ENCODE results near the gene URI1. TPM values are rescaled to one million over a fixed set of nuclear protein-coding genes. Genes with fewer than 3 reads are reported as not detected.
"Not testable (repeated sequence)": the region's sequence is repeated elsewhere in the genome, so short reads cannot be mapped to it uniquely, and the experiment has no call there.

Gene URI1
- polyA plus RNA-seq, 1 donor = 62.6 TPM

GRCh38 chr19:29939628-29940027 lies 2.4 kb upstream of the URI1 start:
- no peaks in the 10 kb centered on the region for H3K27me3 ChIP-seq (ENCODE audit: control insufficient read depth, insufficient read depth, low read length)
- no peak for DNase-seq
- no peak overlapping the region for H3K4me3 ChIP-seq (ENCODE audit: low read length)
- H3K4me1 ChIP-seq (ENCODE audit: control insufficient read depth, insufficient read depth, low read length) = peaks cover 4% of the 10 kb centered on the region
- 100% methylated on average over 1 of the region's 1 CpG for WGBS (ENCODE audit: insufficient coverage, low lambda C conversion rate)
- no peaks in the 10 kb centered on the region for H3K36me3 ChIP-seq (ENCODE audit: control insufficient read depth, insufficient read depth, low read length)
- H3K27ac ChIP-seq (ENCODE audit: low read length) = no peak overlapping the region
- peaks cover 4% of the 10 kb centered on the region for H3K9me3 ChIP-seq (ENCODE audit: control insufficient read depth, low read depth, low read length)

GRCh38 chr19:29940971-29941585 lies 961 bp upstream of the URI1 start:
- no peaks in the 10 kb centered on the region for H3K36me3 ChIP-seq (ENCODE audit: control insufficient read depth, insufficient read depth, low read length)
- peaks cover 3% of the 10 kb centered on the region for H3K9me3 ChIP-seq (ENCODE audit: control insufficient read depth, low read depth, low read length)
- no peaks in the 10 kb centered on the region for H3K27me3 ChIP-seq (ENCODE audit: control insufficient read depth, insufficient read depth, low read length)
- H3K4me3 ChIP-seq (ENCODE audit: low read length) = no peak overlapping the region
- no CpG with 5 or more reads among the region's 9 CpGs for WGBS (ENCODE audit: insufficient coverage, low lambda C conversion rate)
- peaks cover 4% of the 10 kb centered on the region for H3K4me1 ChIP-seq (ENCODE audit: control insufficient read depth, insufficient read depth, low read length)
- DNase-seq = no peak
- no peak overlapping the region for H3K27ac ChIP-seq (ENCODE audit: low read length)

GRCh38 chr19:29942404-29943261 lies 594 bp downstream of the URI1 start:
- H3K27me3 ChIP-seq (ENCODE audit: control insufficient read depth, insufficient read depth, low read length) = no peaks in the 10 kb centered on the region
- DNase-seq = peak; percentile 44 to 73
- no peaks in the 10 kb centered on the region for H3K9me3 ChIP-seq (ENCODE audit: control insufficient read depth, low read depth, low read length)
- no peak overlapping the region for H3K27ac ChIP-seq (ENCODE audit: low read length)
- peak overlapping the region; percentile 78 for H3K4me3 ChIP-seq (ENCODE audit: low read length)
- no peaks in the 10 kb centered on the region for H3K36me3 ChIP-seq (ENCODE audit: control insufficient read depth, insufficient read depth, low read length)
- peaks cover 4% of the 10 kb centered on the region for H3K4me1 ChIP-seq (ENCODE audit: control insufficient read depth, insufficient read depth, low read length)
- WGBS (ENCODE audit: insufficient coverage, low lambda C conversion rate) = no CpG with 5 or more reads among the region's 79 CpGs

GRCh38 chr19:29943615-29944014 lies 1.6 kb downstream of the URI1 start:
- no peaks in the 10 kb centered on the region for H3K9me3 ChIP-seq (ENCODE audit: control insufficient read depth, low read depth, low read length)
- peak overlapping the region; percentile 78 for H3K4me3 ChIP-seq (ENCODE audit: low read length)
- no peak for DNase-seq
- H3K27ac ChIP-seq (ENCODE audit: low read length) = no peak overlapping the region
- peaks cover 4% of the 10 kb centered on the region for H3K4me1 ChIP-seq (ENCODE audit: control insufficient read depth, insufficient read depth, low read length)
- no peaks in the 10 kb centered on the region for H3K27me3 ChIP-seq (ENCODE audit: control insufficient read depth, insufficient read depth, low read length)
- WGBS (ENCODE audit: insufficient coverage, low lambda C conversion rate) = no CpG with 5 or more reads among the region's 8 CpGs
- no peaks in the 10 kb centered on the region for H3K36me3 ChIP-seq (ENCODE audit: control insufficient read depth, insufficient read depth, low read length)

DNA sequence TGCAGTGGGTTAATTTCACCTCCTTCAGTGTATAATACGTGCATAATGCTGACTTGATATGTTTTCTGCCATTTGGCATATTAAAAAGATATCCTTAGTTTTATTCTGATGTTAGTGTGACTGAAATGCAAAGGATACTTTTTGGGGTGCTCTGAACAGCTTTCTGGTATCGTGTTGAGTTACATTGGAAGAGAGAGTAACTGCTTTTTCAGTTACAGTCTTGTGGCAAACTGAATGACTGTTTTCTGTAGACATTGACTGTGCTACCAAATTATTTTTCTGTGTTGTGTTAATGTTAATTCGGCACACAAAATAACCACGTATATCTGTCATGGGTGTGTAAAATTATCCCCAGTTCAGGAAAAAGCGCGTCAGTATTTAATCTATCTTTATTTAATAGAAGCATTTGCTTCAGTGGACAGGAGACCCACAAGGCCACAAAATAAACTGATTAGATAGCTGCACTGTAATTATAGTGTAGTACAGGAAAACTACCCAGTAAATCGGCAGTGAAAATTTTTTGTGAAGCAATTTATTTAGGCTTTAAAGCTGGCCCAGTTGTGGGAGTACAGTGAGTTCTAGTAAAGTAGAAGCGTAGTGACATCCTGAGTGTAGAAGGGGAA lies 2.5 kb downstream of the URI1 start:
- Histone ChIP-seq H3K27me3 (ENCODE audit: control insufficient read depth, insufficient read depth, low read length) (no peaks in the 10 kb centered on the region), H3K4me1 (ENCODE audit: control insufficient read depth, insufficient read depth, low read length) (peaks cover 4% of the 10 kb centered on the region), H3K4me3 (ENCODE audit: low read length) (no peak overlapping the region), H3K36me3 (ENCODE audit: control insufficient read depth, insufficient read depth, low read length) (no peaks in the 10 kb centered on the region), H3K9me3 (ENCODE audit: control insufficient read depth, low read depth, low read length) (peaks cover 3% of the 10 kb centered on the region), H3K27ac (ENCODE audit: low read length) (no peak overlapping the region)
- no peak for DNase-seq
- 67% methylated on average over 3 of the region's 8 CpGs for WGBS (ENCODE audit: insufficient coverage, low lambda C conversion rate)

GRCh38 chr19:29945017-29945416 lies 3.0 kb downstream of the URI1 start:
- H3K4me3 ChIP-seq (ENCODE audit: low read length) = no peak overlapping the region
- no peaks in the 10 kb centered on the region for H3K36me3 ChIP-seq (ENCODE audit: control insufficient read depth, insufficient read depth, low read length)
- peaks cover 4% of the 10 kb centered on the region for H3K4me1 ChIP-seq (ENCODE audit: control insufficient read depth, insufficient read depth, low read length)
- H3K27me3 ChIP-seq (ENCODE audit: control insufficient read depth, insufficient read depth, low read length) = no peaks in the 10 kb centered on the region
- H3K27ac ChIP-seq (ENCODE audit: low read length) = no peak overlapping the region
- no CpG with 5 or more reads among the region's 1 CpG for WGBS (ENCODE audit: insufficient coverage, low lambda C conversion rate)
- peaks cover 3% of the 10 kb centered on the region for H3K9me3 ChIP-seq (ENCODE audit: control insufficient read depth, low read depth, low read length)
- no peak for DNase-seq

- no peak for DNase-seq
- 63% methylated on average over 2 of the region's 4 CpGs for WGBS (ENCODE audit: insufficient coverage, low lambda C conversion rate)
- Histone ChIP-seq H3K9me3 (ENCODE audit: control insufficient read depth, low read depth, low read length) (peaks cover 3% of the 10 kb centered on the region), H3K4me1 (ENCODE audit: control insufficient read depth, insufficient read depth, low read length) (peaks cover 4% of the 10 kb centered on the region), H3K36me3 (ENCODE audit: control insufficient read depth, insufficient read depth, low read length) (no peaks in the 10 kb centered on the region), H3K27ac (ENCODE audit: low read length) (no peak overlapping the region), H3K27me3 (ENCODE audit: control insufficient read depth, insufficient read depth, low read length) (no peaks in the 10 kb centered on the region), H3K4me3 (ENCODE audit: low read length) (no peak overlapping the region)
Observed at GRCh38 chr19:29945433-29945832, 3.4 kb downstream of the URI1 start.

DNA sequence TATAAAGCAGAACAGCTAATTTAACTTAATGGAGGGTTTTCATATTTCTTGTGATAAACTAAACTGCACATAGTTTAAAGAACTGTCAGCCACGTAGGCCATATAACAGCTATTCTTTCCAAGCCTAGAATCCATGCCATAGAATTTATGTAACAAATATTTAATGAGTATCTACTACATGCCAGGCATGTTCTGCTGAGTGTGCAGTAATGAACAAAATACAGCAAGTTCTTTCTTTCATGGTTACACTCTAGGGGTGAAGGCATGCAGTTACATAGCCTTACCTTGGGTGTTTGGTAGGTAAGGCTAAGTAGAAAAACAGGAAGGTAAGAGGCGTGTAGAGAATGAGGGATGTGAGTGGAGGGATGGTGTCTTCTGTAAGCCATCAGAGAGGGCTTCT lies 4.6 kb downstream of the URI1 start:
- Histone ChIP-seq H3K9me3 (ENCODE audit: control insufficient read depth, low read depth, low read length) (peaks cover 3% of the 10 kb centered on the region), H3K4me1 (ENCODE audit: control insufficient read depth, insufficient read depth, low read length) (peaks cover 3% of the 10 kb centered on the region), H3K27me3 (ENCODE audit: control insufficient read depth, insufficient read depth, low read length) (no peaks in the 10 kb centered on the region), H3K27ac (ENCODE audit: low read length) (no peak overlapping the region), H3K4me3 (ENCODE audit: low read length) (no peak overlapping the region), H3K36me3 (ENCODE audit: control insufficient read depth, insufficient read depth, low read length) (no peaks in the 10 kb centered on the region)
- no peak for DNase-seq
- WGBS (ENCODE audit: insufficient coverage, low lambda C conversion rate) = 90% methylated on average over 2 of the region's 2 CpGs

DNA sequence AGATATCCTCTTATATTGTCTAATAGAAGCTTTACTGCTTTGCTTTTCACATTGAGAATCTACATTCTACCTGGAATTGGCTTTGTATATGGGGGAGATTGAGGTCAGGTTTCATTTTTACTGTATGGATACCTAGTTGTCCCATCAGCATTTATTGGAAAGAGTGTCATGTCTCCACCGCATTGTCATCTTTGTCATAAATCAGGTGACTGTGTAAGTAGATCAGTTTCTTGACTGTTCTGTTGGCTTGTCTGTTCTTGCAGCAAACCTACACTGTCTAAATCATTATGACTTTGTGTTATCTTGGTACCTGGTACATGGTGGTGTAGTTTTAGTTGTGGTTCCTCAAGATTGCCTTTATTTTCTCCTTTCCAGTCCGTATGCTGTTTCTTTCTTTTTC lies 5.8 kb downstream of the URI1 start:
- no peak for DNase-seq
- Histone ChIP-seq H3K27ac (ENCODE audit: low read length) (no peak overlapping the region), H3K27me3 (ENCODE audit: control insufficient read depth, insufficient read depth, low read length) (no peaks in the 10 kb centered on the region), H3K36me3 (ENCODE audit: control insufficient read depth, insufficient read depth, low read length) (no peaks in the 10 kb centered on the region), H3K9me3 (ENCODE audit: control insufficient read depth, low read depth, low read length) (peaks cover 3% of the 10 kb centered on the region), H3K4me1 (ENCODE audit: control insufficient read depth, insufficient read depth, low read length) (peaks cover 3% of the 10 kb centered on the region), H3K4me3 (ENCODE audit: low read length) (no peak overlapping the region)
- no CpG with 5 or more reads among the region's 2 CpGs for WGBS (ENCODE audit: insufficient coverage, low lambda C conversion rate)

GRCh38 chr19:29948759-29949470 lies 6.9 kb downstream of the URI1 start:
- WGBS (ENCODE audit: insufficient coverage, low lambda C conversion rate) = 100% methylated on average over 1 of the region's 57 CpGs
- not testable (repeated sequence) for H3K27ac ChIP-seq (ENCODE audit: low read length); H3K27me3 ChIP-seq (ENCODE audit: control insufficient read depth, insufficient read depth, low read length); H3K4me1 ChIP-seq (ENCODE audit: control insufficient read depth, insufficient read depth, low read length); DNase-seq; H3K36me3 ChIP-seq (ENCODE audit: control insufficient read depth, insufficient read depth, low read length); H3K4me3 ChIP-seq (ENCODE audit: low read length); H3K9me3 ChIP-seq (ENCODE audit: control insufficient read depth, low read depth, low read length)

Data from large intestine (tissue), 3 donors.